Loucy (cell line): Measurements from ENCODE around the gene RASA1.

ENCODE experiments used
- H2AFZ ChIP-seq: fragments of 200-600 bp; sonication (generic); 2 replicates; pipeline ENCODE4 v1.6.0; 2016; ENCODE audit warnings: antibody characterized with exemption, mild to moderate bottlenecking, low read length, moderate library complexity
- H3F3A ChIP-seq: fragments of 200-600 bp; 2 replicates; pipeline ENCODE4 v1.6.0; 2016; ENCODE audit warnings: antibody characterized with exemption, low read depth, mild to moderate bottlenecking
- H3K27me3 ChIP-seq: fragments of 200-600 bp; sonication (generic); 2 replicates; pipeline ENCODE4 v1.6.1; 2014; ENCODE audit warnings: low read length, mild to moderate bottlenecking; ENCODE audit not compliant: insufficient read depth, poor library complexity, severe bottlenecking
- H3K36me3 ChIP-seq: fragments of 200-600 bp; sonication (generic); 2 replicates; pipeline ENCODE4 v1.6.1; 2016; ENCODE audit warnings: low read length; ENCODE audit not compliant: insufficient read depth
- H3K4me1 ChIP-seq: fragments of 200-600 bp; sonication (generic); 2 replicates; pipeline ENCODE4 v1.5.1; 2014; ENCODE audit warnings: low read length, mild to moderate bottlenecking; ENCODE audit not compliant: insufficient read depth, poor library complexity, severe bottlenecking
- H3K4me2 ChIP-seq: fragments of 200-600 bp; sonication (generic); 2 replicates; pipeline ENCODE4 v1.6.0; 2014; ENCODE audit warnings: antibody characterized with exemption, low read length, low read depth, mild to moderate bottlenecking; ENCODE audit not compliant: poor library complexity, severe bottlenecking
- H3K4me3 ChIP-seq: fragments of 200-600 bp; sonication (generic); 2 replicates; pipeline ENCODE4 v1.5.1; 2014; ENCODE audit warnings: low read length, mild to moderate bottlenecking, mixed read lengths; ENCODE audit not compliant: poor library complexity, severe bottlenecking
- H3K79me2 ChIP-seq: fragments of 200-600 bp; sonication (generic); 2 replicates; pipeline ENCODE4 v1.6.1; 2014; ENCODE audit warnings: low read length; ENCODE audit not compliant: insufficient read depth
- H3K9ac ChIP-seq: fragments of 200-600 bp; sonication (generic); 2 replicates; pipeline ENCODE4 v1.6.0; 2014; ENCODE audit warnings: mild to moderate bottlenecking, low read depth, low read length, moderate library complexity; ENCODE audit not compliant: poor library complexity, severe bottlenecking
- H3K9me2 ChIP-seq: fragments of 200-600 bp; sonication (generic); replicated peaks from 2 replicates; pipeline ENCODE4 v1.6.1; 2016; ENCODE audit warnings: low read depth, low read length, mixed read lengths
- H3K9me3 ChIP-seq: fragments of 200-600 bp; sonication (generic); 2 replicates; pipeline ENCODE4 v1.6.1; 2014; ENCODE audit warnings: mild to moderate bottlenecking, antibody characterized with exemption, low read length, low read depth; ENCODE audit not compliant: insufficient read depth
- H4K20me1 ChIP-seq: fragments of 200-600 bp; sonication (generic); 2 replicates; pipeline ENCODE4 v1.6.0; 2014; ENCODE audit warnings: antibody characterized with exemption, low read length, mild to moderate bottlenecking; ENCODE audit not compliant: insufficient read depth, poor library complexity, severe bottlenecking
- CTCF ChIP-seq: fragments of 200-600 bp; sonication (generic); conservative IDR thresholded peaks from 2 replicates; pipeline ENCODE4 v1.5.1; 2014; ENCODE audit warnings: mild to moderate bottlenecking, antibody characterized with exemption, low read length
- EZH2phosphoT487 ChIP-seq: fragments of 200-600 bp; IDR thresholded peaks from 2 replicates; pipeline ENCODE4 v1.6.1; 2018; ENCODE audit warnings: antibody characterized with exemption, mild to moderate bottlenecking, moderate library complexity, borderline replicate concordance

RASA1 gene

GRCh38 chr5:87347272-87347671 is 79.6 kb downstream of the RASA1 start:
- Histone ChIP-seq H3K9me3 (no peaks in the 10 kb centered on the region), H3K4me3 (no peak overlapping the region), H3K4me1 (peaks cover 2% of the 10 kb centered on the region), H4K20me1 (peaks cover 3% of the 10 kb centered on the region), H3K9me2 (no peaks in the 10 kb centered on the region), H3F3A (no peaks in the 10 kb centered on the region), H3K79me2 (no peaks in the 10 kb centered on the region), H3K36me3 (peaks cover 49% of the 10 kb centered on the region), H3K4me2 (no peak overlapping the region), H3K9ac (no peak overlapping the region), H2AFZ (no peak overlapping the region), H3K27me3 (no peaks in the 10 kb centered on the region)
- TF ChIP-seq EZH2phosphoT487, result no peak
- no peak for TF ChIP-seq CTCF

GRCh38 chr5:87347841-87348240 is 80.2 kb downstream of the RASA1 start:
- H3K9ac ChIP-seq, result no peak overlapping the region
- no peaks in the 10 kb centered on the region for H3K79me2 ChIP-seq
- no peak overlapping the region for H2AFZ ChIP-seq
- H3K36me3 ChIP-seq, result peaks cover 43% of the 10 kb centered on the region
- H4K20me1 ChIP-seq, result peaks cover 3% of the 10 kb centered on the region
- no peaks in the 10 kb centered on the region for H3K27me3 ChIP-seq
- no peak overlapping the region for H3K4me3 ChIP-seq
- no peaks in the 10 kb centered on the region for H3F3A ChIP-seq
- H3K4me1 ChIP-seq, result peaks cover 2% of the 10 kb centered on the region
- no peaks in the 10 kb centered on the region for H3K9me3 ChIP-seq
- no peak overlapping the region for H3K4me2 ChIP-seq
- TF ChIP-seq EZH2phosphoT487 (no peak), CTCF (no peak)
- H3K9me2 ChIP-seq, result no peaks in the 10 kb centered on the region

- no peak overlapping the region for H2AFZ ChIP-seq
- H3K9me2 ChIP-seq, result no peaks in the 10 kb centered on the region
- H3K9ac ChIP-seq, result no peak overlapping the region
- H3K4me3 ChIP-seq, result no peak overlapping the region
- H3K79me2 ChIP-seq, result no peaks in the 10 kb centered on the region
- no peak overlapping the region for H3K4me2 ChIP-seq
- peaks cover 2% of the 10 kb centered on the region for H3K4me1 ChIP-seq
- H3F3A ChIP-seq, result no peaks in the 10 kb centered on the region
- H3K36me3 ChIP-seq, result peaks cover 37% of the 10 kb centered on the region; the same call in 1 of the 2 replicates
- no peaks in the 10 kb centered on the region for H3K9me3 ChIP-seq
- TF ChIP-seq CTCF (no peak), EZH2phosphoT487 (no peak)
- no peaks in the 10 kb centered on the region for H4K20me1 ChIP-seq
- no peaks in the 10 kb centered on the region for H3K27me3 ChIP-seq
Observed at GRCh38 chr5:87354496-87354895, 86.8 kb downstream of the RASA1 start.
